Liver (tissue), 3 donors: ENCODE results near the gene PIP4K2A.

Experiments used
- FOXA1 ChIP-seq: IDR thresholded peaks from 2 replicates; pipeline ENCODE4 v1.6.1; 2016; ENCODE audit warnings: antibody characterized with exemption
- TAF1 ChIP-seq: conservative IDR thresholded peaks from 2 replicates; pipeline ENCODE4 v1.6.1; 2016; ENCODE audit warnings: antibody characterized with exemption, mild to moderate bottlenecking
- TF ChIP-seq, protein P1 (sequence below): fragments of 150-350 bp; IDR thresholded peaks from 2 replicates; pipeline ENCODE4 v1.5.1; 2017; ENCODE audit warnings: improper control_type of control experiment, low read depth, low read length; ENCODE audit not compliant: missing input control
- TF ChIP-seq, protein P2 (sequence below): IDR thresholded peaks from 2 replicates; pipeline ENCODE4 v1.6.1; 2016; ENCODE audit warnings: antibody characterized with exemption
- donor health status: healthy.
- donor health status: healthy.

DNA sequence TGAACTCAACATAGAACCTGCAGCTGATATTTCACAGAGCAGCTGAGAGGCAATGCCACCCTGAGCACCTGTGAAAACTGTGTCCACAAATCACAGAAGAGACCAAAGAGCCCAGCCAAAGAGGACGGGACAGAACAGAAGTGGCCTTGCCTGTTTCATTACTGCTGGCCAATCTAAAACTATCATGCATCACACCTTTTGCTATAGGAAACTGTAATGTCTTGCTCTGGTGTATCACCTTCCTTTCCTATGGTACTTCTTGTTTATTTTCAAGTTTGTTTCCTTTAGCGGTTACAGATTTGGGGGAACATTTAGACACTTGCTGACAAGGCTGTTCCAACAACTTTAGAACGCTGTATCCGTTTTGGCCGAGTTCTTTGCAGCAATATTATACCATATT, 80.3 kb downstream of the PIP4K2A start:
- TF ChIP-seq, protein P1, sequence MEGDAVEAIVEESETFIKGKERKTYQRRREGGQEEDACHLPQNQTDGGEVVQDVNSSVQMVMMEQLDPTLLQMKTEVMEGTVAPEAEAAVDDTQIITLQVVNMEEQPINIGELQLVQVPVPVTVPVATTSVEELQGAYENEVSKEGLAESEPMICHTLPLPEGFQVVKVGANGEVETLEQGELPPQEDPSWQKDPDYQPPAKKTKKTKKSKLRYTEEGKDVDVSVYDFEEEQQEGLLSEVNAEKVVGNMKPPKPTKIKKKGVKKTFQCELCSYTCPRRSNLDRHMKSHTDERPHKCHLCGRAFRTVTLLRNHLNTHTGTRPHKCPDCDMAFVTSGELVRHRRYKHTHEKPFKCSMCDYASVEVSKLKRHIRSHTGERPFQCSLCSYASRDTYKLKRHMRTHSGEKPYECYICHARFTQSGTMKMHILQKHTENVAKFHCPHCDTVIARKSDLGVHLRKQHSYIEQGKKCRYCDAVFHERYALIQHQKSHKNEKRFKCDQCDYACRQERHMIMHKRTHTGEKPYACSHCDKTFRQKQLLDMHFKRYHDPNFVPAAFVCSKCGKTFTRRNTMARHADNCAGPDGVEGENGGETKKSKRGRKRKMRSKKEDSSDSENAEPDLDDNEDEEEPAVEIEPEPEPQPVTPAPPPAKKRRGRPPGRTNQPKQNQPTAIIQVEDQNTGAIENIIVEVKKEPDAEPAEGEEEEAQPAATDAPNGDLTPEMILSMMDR, result no peak
- TF ChIP-seq TAF1 (no peak), FOXA1 (no peak)
- TF ChIP-seq, protein P2, sequence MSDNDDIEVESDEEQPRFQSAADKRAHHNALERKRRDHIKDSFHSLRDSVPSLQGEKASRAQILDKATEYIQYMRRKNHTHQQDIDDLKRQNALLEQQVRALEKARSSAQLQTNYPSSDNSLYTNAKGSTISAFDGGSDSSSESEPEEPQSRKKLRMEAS, result no peak
